ENCODE measurements around the gene RAB30. TPM values are rescaled to one million over a fixed set of nuclear protein-coding genes. Genes with fewer than 3 reads are reported as not detected.

The RAB30 gene
- total RNA-seq, 2 experiments from 2014 or later: 8.7 to 10.7 TPM

DNA sequence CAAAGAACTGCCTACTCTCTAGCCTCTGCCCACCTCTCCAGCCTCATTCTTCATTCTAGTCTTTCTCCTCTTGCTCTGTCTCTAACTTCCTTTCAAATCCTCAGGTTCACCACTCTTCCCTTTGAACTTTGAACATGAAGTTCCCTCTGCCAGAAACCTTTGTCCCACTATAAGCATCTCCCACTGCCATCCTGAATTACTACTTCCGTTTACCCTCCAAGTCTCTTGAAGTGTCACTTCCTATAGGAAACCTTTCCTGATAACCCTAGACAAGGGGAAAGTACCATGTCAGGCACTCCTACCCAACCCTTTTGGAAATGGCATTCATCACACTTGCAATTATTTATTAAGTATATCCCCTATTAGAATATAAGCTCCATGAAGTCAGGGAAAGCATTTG, 3.1 kb downstream of the RAB30 start:
- no peak for DNase-seq
- no peak overlapping the region for H3K4me3 Mint-ChIP-seq
- peaks cover 10% of the 10 kb centered on the region for H3K36me3 Mint-ChIP-seq (ENCODE audit: low read depth)
- peaks cover 2% of the 10 kb centered on the region for H3K27me3 Mint-ChIP-seq
- ChIA-PET POLR2A (no interaction called here), CTCF (interaction anchor here (0.6 kb wide), 1 partner anchor 39 kb away, joined by 5 read pairs; no protein-coding TSS in a partner anchor)
- H3K9me3 Mint-ChIP-seq: no peaks in the 10 kb centered on the region
- H3K4me1 Mint-ChIP-seq: peaks cover 25% of the 10 kb centered on the region
- H3K27ac Mint-ChIP-seq: no peak overlapping the region

DNA sequence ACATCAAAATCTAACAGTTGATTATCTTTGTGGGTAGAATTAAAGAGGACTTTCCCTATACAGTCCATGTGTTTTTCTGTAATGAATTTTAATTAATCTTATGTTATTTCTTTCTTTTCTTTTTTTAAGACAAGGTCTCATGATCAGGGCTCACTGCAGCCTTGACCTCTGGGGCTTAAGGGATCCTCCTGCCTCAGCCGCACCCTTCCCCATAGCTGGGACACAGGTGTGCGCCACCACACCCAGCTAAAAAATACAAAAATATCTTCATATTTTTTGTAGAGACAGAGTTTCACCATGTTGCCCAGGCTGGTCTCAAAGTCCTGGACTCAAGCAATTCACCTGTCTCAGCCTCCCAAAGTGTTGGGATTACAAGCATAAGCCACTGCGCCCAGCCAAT, 7.7 kb downstream of the RAB30 start:
- ChIA-PET POLR2A (no interaction called here), CTCF (interaction anchor here (0.7 to 2.7 kb wide), 6 partner anchors 10 to 131 kb away, joined by 3 to 11 read pairs (median 4); no protein-coding TSS in a partner anchor)
- Mint-ChIP-seq H3K27ac (no peak overlapping the region), H3K27me3 (peaks cover 2% of the 10 kb centered on the region), H3K36me3 (ENCODE audit: low read depth) (peaks cover 28% of the 10 kb centered on the region), H3K4me1 (peaks cover 31% of the 10 kb centered on the region), H3K4me3 (no peak overlapping the region), H3K9me3 (peaks cover 19% of the 10 kb centered on the region)
- no peak for DNase-seq

DNA sequence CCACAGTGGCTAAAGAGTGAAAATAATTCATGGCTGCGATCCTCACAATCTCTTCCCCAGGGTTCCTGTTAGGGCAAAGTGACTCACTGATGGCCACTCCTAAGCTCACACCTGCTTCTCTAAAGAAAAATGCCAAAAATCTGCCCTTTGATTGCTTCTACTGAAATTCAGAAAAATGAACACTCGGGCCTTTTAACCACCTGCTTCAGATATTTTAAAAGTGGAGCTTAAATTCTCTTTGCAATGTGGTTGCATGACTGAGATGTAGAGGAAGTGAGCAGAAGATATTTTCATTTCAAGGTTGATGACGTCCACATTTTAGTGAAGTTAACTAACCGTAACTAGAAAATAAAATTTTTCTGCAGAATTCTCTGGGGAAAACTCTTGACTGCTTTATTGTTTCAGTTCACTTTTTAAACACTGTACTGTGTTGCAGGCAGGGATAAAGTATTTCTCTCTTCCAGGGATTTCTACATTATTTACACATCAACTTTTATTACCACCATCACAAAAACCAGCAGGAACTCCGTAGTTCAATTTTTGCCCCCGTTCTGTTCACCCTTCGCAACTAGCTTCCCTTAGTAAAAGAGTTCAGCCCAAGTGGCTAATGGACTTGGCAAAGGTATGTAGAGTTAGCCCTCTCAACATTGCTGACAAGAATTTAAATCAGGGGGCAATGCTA, 8.5 kb downstream of the RAB30 start:
- H3K4me3 Mint-ChIP-seq: peak overlapping the region; percentile 74
- H3K4me1 Mint-ChIP-seq: peaks cover 24% of the 10 kb centered on the region
- H3K36me3 Mint-ChIP-seq (ENCODE audit: low read depth): peaks cover 28% of the 10 kb centered on the region
- H3K27ac Mint-ChIP-seq: peak overlapping the region; percentile 97
- peaks cover 19% of the 10 kb centered on the region for H3K9me3 Mint-ChIP-seq
- no peak for DNase-seq
- H3K27me3 Mint-ChIP-seq: no peaks in the 10 kb centered on the region
- ChIA-PET CTCF (interaction anchor here (0.7 to 2.7 kb wide), 6 partner anchors 11 to 131 kb away, joined by 3 to 11 read pairs (median 4); no protein-coding TSS in a partner anchor), POLR2A (interaction anchor here (0.9 kb wide), 1 partner anchor 155 kb away, joined by 3 read pairs; no protein-coding TSS in a partner anchor)

DNA sequence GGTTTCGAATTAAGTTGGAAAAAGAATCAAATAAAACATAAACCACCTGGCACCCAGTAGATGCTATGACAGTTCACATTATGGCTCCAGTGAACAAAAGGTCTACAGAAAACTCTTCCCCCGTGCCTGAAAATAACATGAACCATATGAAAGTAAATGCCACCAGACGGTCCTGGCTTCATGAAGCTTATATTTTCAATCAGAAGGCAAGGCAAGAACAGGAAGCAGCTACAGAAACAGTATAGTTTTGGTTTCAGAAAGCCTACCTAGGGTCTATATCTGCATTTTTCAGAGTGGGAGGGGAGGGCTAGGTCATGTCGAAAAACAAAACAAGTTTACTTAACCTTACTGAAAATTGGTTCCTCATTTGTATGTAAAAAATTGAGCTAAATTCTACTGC, 9.8 kb downstream of the RAB30 start:
- POLR2A ChIA-PET: interaction anchor here (0.6 to 0.9 kb wide), 2 partner anchors 10 to 53 kb away, joined by 3 to 4 read pairs; no protein-coding TSS in a partner anchor
- H3K9me3 Mint-ChIP-seq: peaks cover 19% of the 10 kb centered on the region
- CTCF ChIA-PET: interaction anchor here (1.7 to 2.7 kb wide), 3 partner anchors 12 to 26 kb away, joined by 3 to 11 read pairs (median 5); no protein-coding TSS in a partner anchor
- peaks cover 28% of the 10 kb centered on the region for H3K36me3 Mint-ChIP-seq (ENCODE audit: low read depth)
- H3K4me1 Mint-ChIP-seq: peaks cover 22% of the 10 kb centered on the region
- H3K27me3 Mint-ChIP-seq: no peaks in the 10 kb centered on the region
- H3K27ac Mint-ChIP-seq: peak overlapping the region; percentile 97
- no peak for DNase-seq
- peak overlapping the region; percentile 6 for H3K4me3 Mint-ChIP-seq

DNA sequence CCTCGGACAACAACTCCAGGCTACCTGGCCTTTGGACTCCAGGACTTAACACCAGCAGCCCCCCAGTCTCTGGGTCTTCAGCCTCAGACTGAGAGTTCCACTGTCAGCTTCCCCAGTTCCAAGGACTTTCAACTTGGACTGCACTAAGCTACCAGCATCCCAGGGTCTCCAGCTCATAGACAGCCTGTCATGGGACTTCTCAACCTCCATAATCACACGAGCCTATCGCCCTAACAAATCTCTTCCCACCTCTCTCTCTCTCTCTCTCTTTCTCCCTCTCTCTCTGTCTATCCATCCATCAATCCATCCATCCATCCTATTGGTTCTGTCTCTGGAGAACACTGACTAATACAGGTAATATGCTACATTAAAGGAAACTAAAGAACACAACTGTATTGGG, 10.7 kb downstream of the RAB30 start:
- ChIA-PET CTCF (interaction anchor here (0.7 to 1.7 kb wide), 2 partner anchors 11 to 14 kb away, joined by 3 to 5 read pairs; partner anchors contain the start of gene RAB30), POLR2A (no interaction called here)
- Mint-ChIP-seq H3K27me3 (no peaks in the 10 kb centered on the region), H3K4me1 (peaks cover 26% of the 10 kb centered on the region), H3K36me3 (ENCODE audit: low read depth) (peaks cover 29% of the 10 kb centered on the region), H3K9me3 (peaks cover 19% of the 10 kb centered on the region), H3K4me3 (no peak overlapping the region), H3K27ac (no peak overlapping the region)
- DNase-seq: no peak

DNA sequence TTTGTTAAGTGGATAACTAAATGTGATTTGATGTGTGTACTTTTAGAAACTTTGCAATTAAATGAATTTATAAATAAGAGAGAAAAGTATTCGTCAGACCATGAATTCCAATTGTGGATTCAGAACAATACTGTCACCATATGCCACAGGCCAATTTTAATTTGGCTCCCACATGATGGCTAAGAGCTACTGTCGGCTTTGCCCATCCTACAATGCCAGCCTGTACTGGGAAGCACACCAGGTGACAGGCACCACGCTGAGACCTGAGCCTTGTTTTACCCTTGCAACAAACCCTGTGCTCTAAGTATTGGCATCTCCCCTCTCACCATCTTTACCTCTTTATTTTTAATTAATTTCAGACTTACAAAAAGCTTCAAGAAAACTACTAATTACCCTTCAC, 14.0 kb downstream of the RAB30 start:
- peaks cover 43% of the 10 kb centered on the region for H3K4me1 Mint-ChIP-seq
- H3K9me3 Mint-ChIP-seq: peaks cover 22% of the 10 kb centered on the region
- H3K27me3 Mint-ChIP-seq: no peaks in the 10 kb centered on the region
- no peak overlapping the region for H3K4me3 Mint-ChIP-seq
- no peak for DNase-seq
- H3K36me3 Mint-ChIP-seq (ENCODE audit: low read depth): peaks cover 38% of the 10 kb centered on the region
- ChIA-PET POLR2A (no interaction called here), CTCF (interaction anchor here (1.0 to 1.4 kb wide), 2 partner anchors 9 to 11 kb away, joined by 3 to 4 read pairs; no protein-coding TSS in a partner anchor)
- no peak overlapping the region for H3K27ac Mint-ChIP-seq

DNA sequence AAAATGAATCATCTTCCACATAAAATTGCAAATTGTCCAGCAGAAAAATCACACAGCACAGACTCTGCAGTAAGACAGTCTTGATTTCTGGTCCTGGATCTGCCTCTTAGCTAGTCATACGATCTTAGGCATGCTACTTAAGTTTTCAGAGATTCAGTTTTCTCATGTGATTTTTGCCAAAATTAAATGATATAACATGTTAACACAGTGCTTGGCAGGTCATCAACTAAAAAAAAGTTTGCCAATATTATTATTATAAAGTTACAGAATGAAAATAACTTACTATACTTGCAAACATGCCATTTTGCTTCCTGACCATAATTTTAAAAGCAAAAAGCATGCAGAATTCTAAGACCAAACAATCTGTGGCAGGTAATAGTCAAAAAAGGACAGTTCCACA, 15.1 kb downstream of the RAB30 start:
- Mint-ChIP-seq H3K36me3 (ENCODE audit: low read depth) (peaks cover 32% of the 10 kb centered on the region), H3K4me3 (no peak overlapping the region), H3K27me3 (no peaks in the 10 kb centered on the region), H3K9me3 (peaks cover 15% of the 10 kb centered on the region), H3K4me1 (peaks cover 39% of the 10 kb centered on the region), H3K27ac (no peak overlapping the region)
- ChIA-PET POLR2A (no interaction called here), CTCF (no interaction called here)
- DNase-seq: no peak

DNA sequence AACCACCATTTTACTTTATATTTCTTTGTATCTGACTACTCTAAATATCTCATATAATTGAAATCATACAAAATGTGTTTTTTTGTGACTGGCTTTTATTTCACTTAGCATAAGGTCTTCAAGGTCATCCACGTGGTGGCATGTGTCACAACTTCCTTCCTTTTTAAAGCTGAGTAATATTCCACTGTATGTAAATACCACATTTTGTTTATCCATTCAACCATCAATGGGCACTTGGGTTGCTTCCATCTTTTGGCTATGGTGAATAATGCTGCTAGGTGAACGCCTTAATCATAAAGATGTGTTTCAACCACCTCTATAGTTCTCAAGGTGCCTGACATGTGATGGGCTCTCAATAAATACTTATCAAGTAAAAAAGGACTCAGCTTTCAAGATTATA, 15.5 kb downstream of the RAB30 start:
- Mint-ChIP-seq H3K9me3 (peaks cover 15% of the 10 kb centered on the region), H3K4me1 (peaks cover 39% of the 10 kb centered on the region), H3K27ac (no peak overlapping the region), H3K27me3 (no peaks in the 10 kb centered on the region), H3K36me3 (ENCODE audit: low read depth) (peaks cover 31% of the 10 kb centered on the region), H3K4me3 (no peak overlapping the region)
- no peak for DNase-seq
- CTCF ChIA-PET: no interaction called here
- POLR2A ChIA-PET: no interaction called here

DNA sequence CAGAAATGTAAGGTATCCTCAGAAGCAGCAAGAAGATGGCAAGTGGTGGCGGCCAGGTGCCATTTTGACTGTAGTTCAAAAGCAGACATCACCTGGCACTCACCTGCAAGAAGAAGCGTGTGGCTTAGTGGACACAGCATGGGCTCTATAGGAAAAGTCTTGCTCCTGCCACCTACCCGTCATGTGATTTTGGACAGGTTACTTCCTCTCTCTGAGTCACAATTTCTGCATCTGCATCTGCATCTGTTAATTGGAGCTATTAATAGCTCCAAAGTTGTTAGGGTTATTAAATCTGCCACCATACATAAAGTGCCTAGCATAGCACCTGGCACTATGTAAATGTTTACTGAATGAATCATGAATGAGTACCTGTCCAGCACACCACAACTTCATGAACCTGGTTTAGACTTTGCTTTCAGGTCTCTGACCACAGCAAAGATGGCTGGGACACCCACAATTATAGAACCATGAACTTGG, 16.8 kb downstream of the RAB30 start:
- Mint-ChIP-seq H3K4me3 (no peak overlapping the region), H3K4me1 (peaks cover 39% of the 10 kb centered on the region), H3K36me3 (ENCODE audit: low read depth) (peaks cover 25% of the 10 kb centered on the region), H3K9me3 (peaks cover 8% of the 10 kb centered on the region), H3K27me3 (no peaks in the 10 kb centered on the region), H3K27ac (no peak overlapping the region)
- CTCF ChIA-PET: no interaction called here
- POLR2A ChIA-PET: interaction anchor here (0.6 kb wide), 1 partner anchor 132 kb away, joined by 10 read pairs; no protein-coding TSS in a partner anchor
- DNase-seq: no peak

DNA sequence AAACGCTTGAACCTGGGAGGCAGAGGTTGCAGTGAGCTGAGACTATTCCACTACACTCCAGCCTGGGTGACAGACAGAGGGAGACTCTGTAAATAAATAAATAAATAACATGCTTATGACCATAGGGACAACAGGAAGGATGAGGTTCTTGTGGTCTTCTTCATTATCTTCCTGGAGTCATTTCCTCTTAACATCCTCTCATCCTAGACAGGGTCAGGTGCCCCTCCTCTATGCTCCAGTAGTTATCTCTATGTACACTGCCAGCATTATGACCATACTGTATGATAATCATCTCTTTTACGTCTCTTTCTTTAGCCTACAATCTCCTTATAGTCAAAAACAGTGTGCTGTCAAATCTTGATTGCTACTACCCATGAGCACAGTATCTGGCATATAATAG, 17.7 kb downstream of the RAB30 start:
- no peak overlapping the region for H3K27ac Mint-ChIP-seq

DNA sequence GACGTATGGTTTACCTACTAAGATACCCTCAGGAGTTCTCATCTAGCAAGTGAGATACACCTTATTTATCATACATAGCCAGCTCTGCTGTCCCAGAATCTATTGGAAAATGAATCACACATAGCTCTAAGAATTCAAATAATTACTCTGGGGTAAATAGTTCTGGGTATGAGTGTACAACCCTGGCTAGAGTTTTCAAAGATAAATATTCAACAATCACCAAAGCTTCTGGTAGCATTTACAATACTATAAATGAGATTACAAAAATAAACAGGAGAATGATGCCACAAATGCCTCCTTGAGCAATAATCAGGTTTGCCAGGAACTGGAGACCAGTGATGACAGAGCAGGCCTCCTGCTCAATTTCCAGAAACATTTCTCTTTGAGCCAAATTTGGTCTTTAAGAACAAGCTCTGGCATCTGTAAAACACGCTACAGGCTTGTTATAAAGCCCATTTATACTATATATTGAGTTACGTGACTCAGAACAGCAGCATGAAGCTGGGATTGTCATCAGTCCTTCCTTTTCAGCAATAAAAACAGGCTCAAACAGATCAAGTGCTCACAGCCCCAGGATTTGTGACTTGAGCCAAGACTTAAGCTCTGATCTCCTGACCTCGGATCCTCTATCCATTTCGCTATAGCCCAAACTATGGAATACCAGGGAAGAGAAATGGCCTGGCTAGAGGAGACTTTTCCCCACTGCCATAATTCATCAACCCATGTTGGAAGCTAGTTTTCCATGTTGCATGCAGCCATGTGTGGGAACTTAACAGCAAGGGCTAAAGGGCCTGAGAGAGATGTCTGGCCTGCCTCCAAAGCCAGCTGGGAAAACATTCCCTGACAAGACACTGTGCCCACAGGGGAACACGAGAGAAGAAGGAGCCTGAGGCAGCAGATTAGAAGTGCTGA, 19.7 kb downstream of the RAB30 start:
- H3K27ac Mint-ChIP-seq: no peak overlapping the region
- ChIA-PET CTCF (interaction anchor here (1.0 to 2.3 kb wide), 9 partner anchors 11 to 53 kb away, joined by 3 to 8 read pairs (median 3); partner anchors contain the start of gene RAB30), POLR2A (interaction anchor here (1.1 kb wide), 1 partner anchor 10 kb away, joined by 3 read pairs; no protein-coding TSS in a partner anchor)
- no peaks in the 10 kb centered on the region for H3K27me3 Mint-ChIP-seq
- no peak for DNase-seq
- no peak overlapping the region for H3K4me3 Mint-ChIP-seq
- H3K36me3 Mint-ChIP-seq (ENCODE audit: low read depth): peaks cover 20% of the 10 kb centered on the region
- peaks cover 8% of the 10 kb centered on the region for H3K9me3 Mint-ChIP-seq
- H3K4me1 Mint-ChIP-seq: peaks cover 37% of the 10 kb centered on the region

More for the DNA sequence above, 17.7 kb downstream of the RAB30 start:
- Mint-ChIP-seq H3K4me3 (no peak overlapping the region), H3K4me1 (peaks cover 37% of the 10 kb centered on the region), H3K27me3 (no peaks in the 10 kb centered on the region), H3K9me3 (peaks cover 8% of the 10 kb centered on the region), H3K36me3 (ENCODE audit: low read depth) (peaks cover 20% of the 10 kb centered on the region)
- POLR2A ChIA-PET: no interaction called here
- DNase-seq: no peak
- CTCF ChIA-PET: no interaction called here

DNA sequence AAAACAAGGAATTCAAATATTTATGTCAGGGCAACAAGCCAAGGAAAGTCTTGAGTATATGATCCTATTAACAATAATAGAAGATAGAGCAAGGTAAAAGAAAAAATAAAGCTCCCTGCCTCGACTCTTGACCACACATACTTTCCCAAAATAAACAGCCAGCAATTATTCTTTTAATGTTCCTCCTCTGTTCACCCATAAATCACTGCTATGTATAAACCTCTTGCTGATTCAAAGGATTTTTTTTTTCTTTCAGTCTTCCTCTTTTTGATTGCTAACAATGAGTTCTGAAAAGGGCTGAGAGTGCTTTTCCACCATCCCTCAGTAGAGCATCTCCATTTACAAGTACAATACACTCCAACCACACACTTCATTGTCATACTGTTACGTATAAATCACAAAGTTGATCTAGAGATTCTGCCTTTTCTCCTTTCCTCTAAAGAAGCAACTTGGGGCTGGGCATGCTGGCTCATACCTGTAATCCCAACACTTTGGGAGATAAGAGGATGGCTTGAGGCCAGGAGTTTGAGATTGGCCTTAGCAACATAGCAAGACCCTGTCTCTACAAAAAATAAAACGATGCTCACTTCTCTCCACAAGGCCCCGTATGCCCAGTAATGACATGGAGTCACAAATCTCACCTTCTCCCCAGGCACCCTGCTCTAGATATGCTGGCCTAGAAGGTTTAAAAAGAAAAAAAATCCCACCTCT, 24.0 kb downstream of the RAB30 start:
- no peak overlapping the region for H3K4me3 Mint-ChIP-seq
- ChIA-PET CTCF (interaction anchor here (0.8 to 2.4 kb wide), 5 partner anchors 10 to 28 kb away, joined by 3 to 12 read pairs (median 5); no protein-coding TSS in a partner anchor), POLR2A (no interaction called here)
- peaks cover 4% of the 10 kb centered on the region for H3K9me3 Mint-ChIP-seq
- peaks cover 5% of the 10 kb centered on the region for H3K36me3 Mint-ChIP-seq (ENCODE audit: low read depth)
- H3K27me3 Mint-ChIP-seq: no peaks in the 10 kb centered on the region
- H3K27ac Mint-ChIP-seq: no peak overlapping the region
- peaks cover 6% of the 10 kb centered on the region for H3K4me1 Mint-ChIP-seq
- DNase-seq: no peak
